Fibroblast of pulmonary artery (primary cell): ENCODE data around the gene KIAA0040.

Source experiments
- DNase-seq: peaks from one replicate; pipeline ENCODE4 v3.0.0-alpha.2; 2010; ENCODE audit warnings: low read depth
- H3K4me3 ChIP-seq: replicated peaks from 2 replicates; pipeline ENCODE4 v1.5.1; 2011; ENCODE audit warnings: low read depth, mild to moderate bottlenecking, control low read depth, low read length, moderate library complexity
- CTCF ChIP-seq: IDR thresholded peaks from 2 replicates; pipeline ENCODE4 v1.5.1; 2011; ENCODE audit warnings: mild to moderate bottlenecking, control low read depth, low read length, inconsistent platforms; ENCODE audit errors: missing control alignments

Gene KIAA0040

GRCh38 chr1:175203570-175204068 is 11.0 kb upstream of the KIAA0040 start:
- DNase-seq: no peak
- no peak overlapping the region for H3K4me3 ChIP-seq
- TF ChIP-seq CTCF: no peak

GRCh38 chr1:175200678-175201521 is 8.3 kb upstream of the KIAA0040 start:
- no peak for TF ChIP-seq CTCF
- DNase-seq: peak; percentile 8
- no peak overlapping the region for H3K4me3 ChIP-seq

- no peak for TF ChIP-seq CTCF
- DNase-seq: peak; percentile 9
- no peak overlapping the region for H3K4me3 ChIP-seq
These were observed 5.8 kb upstream of the KIAA0040 start for GRCh38 chr1:175198332-175198731.

- peak; percentile 6 for DNase-seq
- H3K4me3 ChIP-seq: no peak overlapping the region
- TF ChIP-seq CTCF: no peak
These were observed 5.0 kb upstream of the KIAA0040 start for GRCh38 chr1:175197531-175197930.

GRCh38 chr1:175195798-175196197 is 3.2 kb upstream of the KIAA0040 start:
- H3K4me3 ChIP-seq: no peak overlapping the region
- no peak for DNase-seq
- TF ChIP-seq CTCF: no peak

- no peak for TF ChIP-seq CTCF
- no peak for DNase-seq
- H3K4me3 ChIP-seq: no peak overlapping the region
These were observed 2.7 kb upstream of the KIAA0040 start for GRCh38 chr1:175195281-175195680.

- DNase-seq: no peak
- H3K4me3 ChIP-seq: no peak overlapping the region
These were observed 943 bp upstream of the KIAA0040 start for GRCh38 chr1:175193527-175193910.

More at GRCh38 chr1:175193527-175193910, 943 bp upstream of the KIAA0040 start:
- TF ChIP-seq CTCF: no peak
